ENCODE measurements around the gene CAMK4. TPM values are rescaled to one million over a fixed set of nuclear protein-coding genes. Genes with fewer than 3 reads are reported as not detected.

The CAMK4 gene
- total and polyA plus RNA-seq, 9 of the 15 experiments (the other 6 are each of a cell fraction or from before 2014, with no cell fraction given): 0.35 TPM; not detected in 8

- DNase-seq (ENCODE audit: extremely low read depth in 1 of 4, low spot score in 3 of 4) (no peak), ATAC-seq (no peak), FAIRE-seq (no peak)
- 63% methylated on average over 2 of the region's 2 CpGs for WGBS (ENCODE audit: insufficient coverage, low coverage, missing lambda C conversion rate)
- BruUV-seq (replicated peaks): no TSS peak
- Histone ChIP-seq H4K20me1 (replicated peaks; ENCODE audit: control insufficient read depth, insufficient read depth, low read length) (no peaks in the 10 kb centered on the region), H3K27me3 (ENCODE audit: control insufficient read depth in 2 of 2, insufficient read depth in 2 of 2, low read length in 2 of 2) (no peaks in the 10 kb centered on the region), H3K9me3 (replicated peaks; ENCODE audit: control insufficient read depth, insufficient read depth, low read depth, low read length) (no peaks in the 10 kb centered on the region), H3K79me2 (ENCODE audit: control insufficient read depth, insufficient read depth, low read length) (no peaks in the 10 kb centered on the region), H3K4me2 (ENCODE audit: insufficient read depth, low read length) (no peak overlapping the region), H3K27ac (ENCODE audit: extremely low read depth, low read depth, low read length) (no peak overlapping the region), H3K4me1 (replicated peaks in 1 of 2; ENCODE audit: control insufficient read depth in 2 of 2, insufficient read depth in 2 of 2, low read length in 2 of 2) (peaks cover 0 to 9% of the 10 kb centered on the region in 2 experiments; a peak in 3 of 5 replicates), H3K36me3 (ENCODE audit: control insufficient read depth, insufficient read depth, low read length) (no peaks in the 10 kb centered on the region), H2AFZ (ENCODE audit: low read depth, low read length) (no peak overlapping the region), H3K4me3 (no peak overlapping the region), H3K9me1 (ENCODE audit: control insufficient read depth, insufficient read depth, low read length) (no peaks in the 10 kb centered on the region), H3K9ac (ENCODE audit: insufficient read depth in 1 of 2, low read depth in 2 of 2, low read length in 2 of 2) (no peak overlapping the region)
- intact Hi-C loops (cut with micrococcal nuclease) (no loop called here), in situ Hi-C loops (cut with MboI) (loop anchor here (25.0 kb wide), 1 partner anchor 756 kb away; no protein-coding TSS in a partner anchor)
- no peak for TF ChIP-seq RAD51 (IDR thresholded peaks at IDR 0.05; ENCODE audit: borderline replicate concordance, low read depth)
- TF ChIP-seq ZNF280A (IDR thresholded peaks at IDR 0.05; ENCODE audit: low read depth, partially characterized antibody): no peak
- TF ChIP-seq ZNF696 (CRISPR knock-in tag; conservative IDR thresholded peaks at IDR 0.05): no peak
- TF ChIP-seq IFI16 (CRISPR knock-in tag; IDR thresholded peaks at IDR 0.05): no peak
- no peak for TF ChIP-seq NCOA6 (IDR thresholded peaks at IDR 0.05)
- TF ChIP-seq E4F1 (CRISPR knock-in tag; IDR thresholded peaks at IDR 0.05; ENCODE audit: borderline replicate concordance): no peak
- no peak for TF ChIP-seq ZNF778 (CRISPR knock-in tag; IDR thresholded peaks at IDR 0.05)
- TF ChIP-seq SOX6 (IDR thresholded peaks at IDR 0.05): no peak
- TF ChIP-seq, protein P1, sequence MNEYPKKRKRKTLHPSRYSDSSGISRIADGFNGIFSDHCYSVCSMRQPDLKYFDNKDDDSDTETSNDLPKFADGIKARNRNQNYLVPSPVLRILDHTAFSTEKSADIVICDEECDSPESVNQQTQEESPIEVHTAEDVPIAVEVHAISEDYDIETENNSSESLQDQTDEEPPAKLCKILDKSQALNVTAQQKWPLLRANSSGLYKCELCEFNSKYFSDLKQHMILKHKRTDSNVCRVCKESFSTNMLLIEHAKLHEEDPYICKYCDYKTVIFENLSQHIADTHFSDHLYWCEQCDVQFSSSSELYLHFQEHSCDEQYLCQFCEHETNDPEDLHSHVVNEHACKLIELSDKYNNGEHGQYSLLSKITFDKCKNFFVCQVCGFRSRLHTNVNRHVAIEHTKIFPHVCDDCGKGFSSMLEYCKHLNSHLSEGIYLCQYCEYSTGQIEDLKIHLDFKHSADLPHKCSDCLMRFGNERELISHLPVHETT (CRISPR knock-in tag; conservative IDR thresholded peaks at IDR 0.05 in 1 of 2, IDR thresholded peaks at IDR 0.05 in 1 of 2): no peak
- no peak for TF ChIP-seq ATF1 (CRISPR knock-in tag; IDR thresholded peaks at IDR 0.05)
- no peak for TF ChIP-seq ATF1 (tag; IDR thresholded peaks at IDR 0.05)
- TF ChIP-seq, protein P2, sequence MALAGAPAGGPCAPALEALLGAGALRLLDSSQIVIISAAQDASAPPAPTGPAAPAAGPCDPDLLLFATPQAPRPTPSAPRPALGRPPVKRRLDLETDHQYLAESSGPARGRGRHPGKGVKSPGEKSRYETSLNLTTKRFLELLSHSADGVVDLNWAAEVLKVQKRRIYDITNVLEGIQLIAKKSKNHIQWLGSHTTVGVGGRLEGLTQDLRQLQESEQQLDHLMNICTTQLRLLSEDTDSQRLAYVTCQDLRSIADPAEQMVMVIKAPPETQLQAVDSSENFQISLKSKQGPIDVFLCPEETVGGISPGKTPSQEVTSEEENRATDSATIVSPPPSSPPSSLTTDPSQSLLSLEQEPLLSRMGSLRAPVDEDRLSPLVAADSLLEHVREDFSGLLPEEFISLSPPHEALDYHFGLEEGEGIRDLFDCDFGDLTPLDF (CRISPR knock-in tag; IDR thresholded peaks at IDR 0.05): no peak
- no peak for TF ChIP-seq ELF4 (CRISPR knock-in tag; IDR thresholded peaks at IDR 0.05)
- CTCF ChIA-PET (ENCODE audit: low intra/inter-chr PET ratio): no interaction called here
- POLR2A ChIA-PET: no interaction called here
Measured at GRCh38 chr5:111518777-111519176, 294.6 kb downstream of the CAMK4 start.
